Liver (tissue), 9 donors: ENCODE results near the gene PLPP4. TPM values are rescaled to one million over a fixed set of nuclear protein-coding genes. Genes with fewer than 3 reads are reported as not detected.

Source experiments
- DNase-seq: peaks from one replicate; pipeline ENCODE4 v3.0.0-alpha.2; 2017; ENCODE audit warnings: low spot score
- H3K27ac ChIP-seq, 2 donors: one replicate each; pipeline ENCODE4 v1.7.0; 2013; ENCODE audit warnings: inconsistent platforms in 2 of 2, low read length in 2 of 2, control low read depth in 1 of 2, low read depth in 1 of 2, mild to moderate bottlenecking in 1 of 2
- H3K27me3 ChIP-seq, 4 donors: one replicate each; pipeline versions ENCODE4 v1.6.1 to v1.7.0; 2013; ENCODE audit warnings: low read length in 3 of 4, inconsistent platforms in 1 of 4, mild to moderate bottlenecking in 1 of 4, moderate library complexity in 1 of 4; ENCODE audit not compliant: control insufficient read depth in 4 of 4, insufficient read depth in 4 of 4
- H3K36me3 ChIP-seq, 4 donors: one replicate each; pipeline versions ENCODE4 v1.6.1 to v1.7.0; 2013; ENCODE audit warnings: low read length in 3 of 4, mild to moderate bottlenecking in 3 of 4, low read depth in 1 of 4, moderate library complexity in 1 of 4; ENCODE audit not compliant: control insufficient read depth in 4 of 4, insufficient read depth in 3 of 4
- H3K4me1 ChIP-seq, 4 donors: one replicate each; pipeline versions ENCODE4 v1.6.1 to v1.7.0; 2013; ENCODE audit warnings: low read length in 3 of 4, mild to moderate bottlenecking in 3 of 4, moderate library complexity in 1 of 4; ENCODE audit not compliant: control insufficient read depth in 4 of 4, insufficient read depth in 4 of 4
- H3K4me3 ChIP-seq, 3 donors: one replicate each; pipeline versions ENCODE4 v1.6.1 to v1.7.0; 2013; ENCODE audit warnings: low read length in 3 of 3, control low read depth in 1 of 3, low read depth in 1 of 3, mild to moderate bottlenecking in 1 of 3
- H3K9ac ChIP-seq, 2 donors: one replicate each; pipeline ENCODE4 v1.7.0; 2013; ENCODE audit warnings: low read length in 2 of 2, mild to moderate bottlenecking in 2 of 2, moderate library complexity in 2 of 2, control low read depth in 1 of 2, low read depth in 1 of 2
- H3K9me3 ChIP-seq, 4 donors: one replicate each; pipeline versions ENCODE4 v1.6.1 to v1.7.0; 2013; ENCODE audit warnings: low read length in 3 of 4; ENCODE audit not compliant: control insufficient read depth in 4 of 4
- EGR1 ChIP-seq, 2 donors: IDR thresholded peaks; 2 replicates each; pipeline ENCODE4 v1.6.1; 2016 to 2018; ENCODE audit warnings: antibody characterized with exemption in 2 of 2, low read depth in 2 of 2
- FOXA1 ChIP-seq: IDR thresholded peaks from 2 replicates; pipeline ENCODE4 v1.6.1; 2016; ENCODE audit warnings: antibody characterized with exemption
- FOXA2 ChIP-seq: IDR thresholded peaks from 2 replicates; pipeline ENCODE4 v1.6.1; 2016; ENCODE audit warnings: antibody characterized with exemption
- GABPA ChIP-seq, 2 donors: IDR thresholded peaks in 1 of 2; conservative IDR thresholded peaks in 1 of 2; 2 replicates each; pipeline ENCODE4 v1.6.1; 2016; ENCODE audit warnings: antibody characterized with exemption in 2 of 2, mild to moderate bottlenecking in 1 of 2, moderate library complexity in 1 of 2
- HNF4A ChIP-seq, 2 donors: conservative IDR thresholded peaks; 2 replicates each; pipeline ENCODE4 v1.6.1; 2016; ENCODE audit warnings: antibody characterized with exemption in 2 of 2, mild to moderate bottlenecking in 2 of 2
- HNF4G ChIP-seq: IDR thresholded peaks from 2 replicates; pipeline ENCODE4 v1.6.1; 2016; ENCODE audit warnings: antibody characterized with exemption
- JUND ChIP-seq, 2 donors: IDR thresholded peaks; 2 replicates each; pipeline ENCODE4 v1.6.1; 2016; ENCODE audit warnings: antibody characterized with exemption in 2 of 2
- NR2F2 ChIP-seq: IDR thresholded peaks from 2 replicates; pipeline ENCODE4 v1.6.1; 2016; ENCODE audit warnings: antibody characterized with exemption
- RAD21 ChIP-seq, 2 donors: IDR thresholded peaks; 2 replicates each; pipeline ENCODE4 v1.6.1; 2016; ENCODE audit warnings: antibody characterized with exemption in 2 of 2, mild to moderate bottlenecking in 2 of 2
- RXRA ChIP-seq, 2 donors: IDR thresholded peaks; 2 replicates each; pipeline ENCODE4 v1.6.1; 2017 to 2018; ENCODE audit warnings: antibody characterized with exemption in 2 of 2, mild to moderate bottlenecking in 1 of 2
- SP1 ChIP-seq: IDR thresholded peaks from 2 replicates; pipeline ENCODE4 v1.6.1; 2018; ENCODE audit warnings: antibody characterized with exemption, mild to moderate bottlenecking
- TAF1 ChIP-seq: conservative IDR thresholded peaks from 2 replicates; pipeline ENCODE4 v1.6.1; 2016; ENCODE audit warnings: antibody characterized with exemption, mild to moderate bottlenecking
- YY1 ChIP-seq: IDR thresholded peaks from 2 replicates; pipeline ENCODE4 v1.6.1; 2016; ENCODE audit warnings: antibody characterized with exemption, mild to moderate bottlenecking
- WGBS: extraction: QIAGEN DNeasy Blood & Tissue Kit; methylation state at CpG from one replicate; pipeline ENCODE4 v1.1.7; 2013; 5-methylcytosine and 5-hydroxymethylcytosine counted together
- polyA plus RNA-seq, 2 donors: library from polyadenylated mRNA; stranded (reverse) in 1 of 2; unstranded in 1 of 2; fragments of 200-250 nt in 1 of 2; fragments of >200 nt in 1 of 2; fragmentation: Nextera tagmentation in 1 of 2; extraction: Ambion mirVana in 1 of 2; gene quantifications; one replicate each; pipeline versions ENCODE4 v1.2.1 to v1.2.3, GENCODE V29; 2013 to 2015
- total RNA-seq, 2 donors: library from RNA; depleted of rRNA; stranded (reverse); fragments of >200 nt; gene quantifications; one replicate each; pipeline ENCODE4 v1.2.3, GENCODE V29; 2014
- TF ChIP-seq, protein P1 (sequence below): fragments of 150-350 bp; IDR thresholded peaks from 2 replicates; pipeline ENCODE4 v1.5.1; 2017; ENCODE audit warnings: improper control_type of control experiment, low read depth, low read length; ENCODE audit not compliant: missing input control
- TF ChIP-seq, protein P2 (sequence below): IDR thresholded peaks from 2 replicates; pipeline ENCODE4 v1.6.1; 2016; ENCODE audit warnings: antibody characterized with exemption
- TF ChIP-seq, protein P3 (sequence below): IDR thresholded peaks from 2 replicates; pipeline ENCODE4 v1.6.1; 2016; ENCODE audit warnings: antibody characterized with exemption
- TF ChIP-seq, protein P4 (sequence below): IDR thresholded peaks from 2 replicates; pipeline ENCODE4 v1.6.1; 2016; ENCODE audit warnings: antibody characterized with exemption, mild to moderate bottlenecking
- TF ChIP-seq, protein P5 (sequence below): IDR thresholded peaks from 2 replicates; pipeline ENCODE4 v1.6.1; 2016; ENCODE audit warnings: antibody characterized with exemption
- donor health status: healthy.
- donor health status: healthy.
- donor health status: healthy.
- donor health status: healthy.
- donor health status: healthy.

PLPP4 gene
- total and polyA plus RNA-seq, 4 donors = 0.14 to 2.8 (median 0.93) TPM

DNA sequence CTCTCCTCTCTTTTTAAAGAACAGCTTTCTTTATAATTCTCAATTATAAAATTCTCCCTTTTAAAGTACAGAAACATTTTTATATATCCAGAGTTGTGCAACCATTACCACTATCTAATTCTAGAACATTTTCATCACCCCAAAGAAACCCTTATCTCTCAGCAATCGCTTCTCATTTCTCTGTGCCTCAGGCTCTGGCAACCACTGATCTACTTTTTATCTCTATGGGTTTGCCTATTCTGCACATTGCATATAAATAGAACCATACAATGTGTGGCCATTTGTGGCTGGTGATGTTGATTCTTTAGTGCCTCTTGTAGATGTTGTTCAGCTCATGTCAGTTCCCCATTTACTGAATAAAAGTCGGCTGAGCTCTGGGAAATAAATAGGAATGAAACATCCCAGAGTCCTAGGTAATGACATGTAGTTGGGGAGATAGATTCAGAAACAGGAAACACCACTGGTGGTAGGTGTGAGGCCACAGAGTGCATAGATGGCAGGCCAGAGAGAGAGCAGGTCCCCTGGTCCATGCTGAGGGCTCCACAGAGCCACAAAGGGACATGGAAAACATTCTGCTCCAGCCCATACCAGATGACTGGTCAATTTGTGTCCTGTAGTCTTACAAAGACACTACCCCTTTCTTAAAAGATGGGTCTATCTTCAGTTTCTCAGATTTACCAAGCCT lies 126.5 kb downstream of the PLPP4 start:
- no peaks in the 10 kb centered on the region for H3K9me3 ChIP-seq
- H3K36me3 ChIP-seq = no peaks in the 10 kb centered on the region
- no peak overlapping the region for H3K27ac ChIP-seq
- H3K4me3 ChIP-seq = no peak overlapping the region
- H3K27me3 ChIP-seq = peaks cover 0 to 3% (median 0%) of the 10 kb centered on the region in 4 donors
- TF ChIP-seq GABPA (IDR thresholded peaks at IDR 0.05 in 1 of 2, conservative IDR thresholded peaks at IDR 0.05 in 1 of 2) = no peak
- TF ChIP-seq EGR1 (IDR thresholded peaks at IDR 0.05; ENCODE audit: low read depth in 2 of 2) = no peak
- no peak for TF ChIP-seq HNF4A (conservative IDR thresholded peaks at IDR 0.05)
- TF ChIP-seq, protein P1, sequence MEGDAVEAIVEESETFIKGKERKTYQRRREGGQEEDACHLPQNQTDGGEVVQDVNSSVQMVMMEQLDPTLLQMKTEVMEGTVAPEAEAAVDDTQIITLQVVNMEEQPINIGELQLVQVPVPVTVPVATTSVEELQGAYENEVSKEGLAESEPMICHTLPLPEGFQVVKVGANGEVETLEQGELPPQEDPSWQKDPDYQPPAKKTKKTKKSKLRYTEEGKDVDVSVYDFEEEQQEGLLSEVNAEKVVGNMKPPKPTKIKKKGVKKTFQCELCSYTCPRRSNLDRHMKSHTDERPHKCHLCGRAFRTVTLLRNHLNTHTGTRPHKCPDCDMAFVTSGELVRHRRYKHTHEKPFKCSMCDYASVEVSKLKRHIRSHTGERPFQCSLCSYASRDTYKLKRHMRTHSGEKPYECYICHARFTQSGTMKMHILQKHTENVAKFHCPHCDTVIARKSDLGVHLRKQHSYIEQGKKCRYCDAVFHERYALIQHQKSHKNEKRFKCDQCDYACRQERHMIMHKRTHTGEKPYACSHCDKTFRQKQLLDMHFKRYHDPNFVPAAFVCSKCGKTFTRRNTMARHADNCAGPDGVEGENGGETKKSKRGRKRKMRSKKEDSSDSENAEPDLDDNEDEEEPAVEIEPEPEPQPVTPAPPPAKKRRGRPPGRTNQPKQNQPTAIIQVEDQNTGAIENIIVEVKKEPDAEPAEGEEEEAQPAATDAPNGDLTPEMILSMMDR = no peak
- TF ChIP-seq TAF1 = no peak
- no peak for TF ChIP-seq NR2F2
- H3K4me1 ChIP-seq = no peaks in the 10 kb centered on the region
- DNase-seq = peak; percentile 8
- H3K9ac ChIP-seq = no peak overlapping the region
- WGBS = 71% methylated on average over 2 of the region's 2 CpGs

DNA sequence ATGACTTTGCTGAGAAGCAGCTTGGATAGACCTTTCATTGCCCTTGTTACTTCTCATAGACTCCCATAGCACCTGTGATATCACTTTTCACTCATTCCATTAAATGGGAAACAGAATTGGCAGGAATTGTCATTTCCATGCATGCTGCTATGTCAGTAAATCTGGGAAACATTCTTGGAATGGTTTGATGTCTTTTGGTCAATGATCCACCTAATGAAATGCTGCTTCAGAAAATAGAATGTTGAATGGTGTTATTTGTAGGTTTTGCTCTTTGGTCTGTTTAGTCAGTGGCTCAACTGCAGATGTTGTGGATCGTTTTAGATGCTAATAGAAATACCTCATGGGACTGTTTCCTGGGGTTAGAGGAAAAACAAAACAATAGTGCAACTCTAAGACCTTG lies 127.8 kb downstream of the PLPP4 start:
- TF ChIP-seq RXRA (IDR thresholded peaks at IDR 0.05) = no peak
- TF ChIP-seq FOXA2 = no peak
- TF ChIP-seq EGR1 (IDR thresholded peaks at IDR 0.05; ENCODE audit: low read depth in 2 of 2) = no peak
- no peak for TF ChIP-seq GABPA (IDR thresholded peaks at IDR 0.05 in 1 of 2, conservative IDR thresholded peaks at IDR 0.05 in 1 of 2)
- no peak for TF ChIP-seq JUND (IDR thresholded peaks at IDR 0.05)
- no peak for TF ChIP-seq NR2F2
- TF ChIP-seq HNF4A (conservative IDR thresholded peaks at IDR 0.05) = no peak
- TF ChIP-seq TAF1 = no peak
- TF ChIP-seq, protein P2, sequence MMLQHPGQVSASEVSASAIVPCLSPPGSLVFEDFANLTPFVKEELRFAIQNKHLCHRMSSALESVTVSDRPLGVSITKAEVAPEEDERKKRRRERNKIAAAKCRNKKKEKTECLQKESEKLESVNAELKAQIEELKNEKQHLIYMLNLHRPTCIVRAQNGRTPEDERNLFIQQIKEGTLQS = no peak
- TF ChIP-seq, protein P3, sequence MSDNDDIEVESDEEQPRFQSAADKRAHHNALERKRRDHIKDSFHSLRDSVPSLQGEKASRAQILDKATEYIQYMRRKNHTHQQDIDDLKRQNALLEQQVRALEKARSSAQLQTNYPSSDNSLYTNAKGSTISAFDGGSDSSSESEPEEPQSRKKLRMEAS = no peak
- no peak for TF ChIP-seq RAD21 (IDR thresholded peaks at IDR 0.05)
- TF ChIP-seq FOXA1 = no peak
- no peak for TF ChIP-seq YY1
- TF ChIP-seq HNF4G = no peak
- TF ChIP-seq, protein P4, sequence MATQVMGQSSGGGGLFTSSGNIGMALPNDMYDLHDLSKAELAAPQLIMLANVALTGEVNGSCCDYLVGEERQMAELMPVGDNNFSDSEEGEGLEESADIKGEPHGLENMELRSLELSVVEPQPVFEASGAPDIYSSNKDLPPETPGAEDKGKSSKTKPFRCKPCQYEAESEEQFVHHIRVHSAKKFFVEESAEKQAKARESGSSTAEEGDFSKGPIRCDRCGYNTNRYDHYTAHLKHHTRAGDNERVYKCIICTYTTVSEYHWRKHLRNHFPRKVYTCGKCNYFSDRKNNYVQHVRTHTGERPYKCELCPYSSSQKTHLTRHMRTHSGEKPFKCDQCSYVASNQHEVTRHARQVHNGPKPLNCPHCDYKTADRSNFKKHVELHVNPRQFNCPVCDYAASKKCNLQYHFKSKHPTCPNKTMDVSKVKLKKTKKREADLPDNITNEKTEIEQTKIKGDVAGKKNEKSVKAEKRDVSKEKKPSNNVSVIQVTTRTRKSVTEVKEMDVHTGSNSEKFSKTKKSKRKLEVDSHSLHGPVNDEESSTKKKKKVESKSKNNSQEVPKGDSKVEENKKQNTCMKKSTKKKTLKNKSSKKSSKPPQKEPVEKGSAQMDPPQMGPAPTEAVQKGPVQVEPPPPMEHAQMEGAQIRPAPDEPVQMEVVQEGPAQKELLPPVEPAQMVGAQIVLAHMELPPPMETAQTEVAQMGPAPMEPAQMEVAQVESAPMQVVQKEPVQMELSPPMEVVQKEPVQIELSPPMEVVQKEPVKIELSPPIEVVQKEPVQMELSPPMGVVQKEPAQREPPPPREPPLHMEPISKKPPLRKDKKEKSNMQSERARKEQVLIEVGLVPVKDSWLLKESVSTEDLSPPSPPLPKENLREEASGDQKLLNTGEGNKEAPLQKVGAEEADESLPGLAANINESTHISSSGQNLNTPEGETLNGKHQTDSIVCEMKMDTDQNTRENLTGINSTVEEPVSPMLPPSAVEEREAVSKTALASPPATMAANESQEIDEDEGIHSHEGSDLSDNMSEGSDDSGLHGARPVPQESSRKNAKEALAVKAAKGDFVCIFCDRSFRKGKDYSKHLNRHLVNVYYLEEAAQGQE = no peak
- TF ChIP-seq SP1 = no peak
- TF ChIP-seq, protein P5, sequence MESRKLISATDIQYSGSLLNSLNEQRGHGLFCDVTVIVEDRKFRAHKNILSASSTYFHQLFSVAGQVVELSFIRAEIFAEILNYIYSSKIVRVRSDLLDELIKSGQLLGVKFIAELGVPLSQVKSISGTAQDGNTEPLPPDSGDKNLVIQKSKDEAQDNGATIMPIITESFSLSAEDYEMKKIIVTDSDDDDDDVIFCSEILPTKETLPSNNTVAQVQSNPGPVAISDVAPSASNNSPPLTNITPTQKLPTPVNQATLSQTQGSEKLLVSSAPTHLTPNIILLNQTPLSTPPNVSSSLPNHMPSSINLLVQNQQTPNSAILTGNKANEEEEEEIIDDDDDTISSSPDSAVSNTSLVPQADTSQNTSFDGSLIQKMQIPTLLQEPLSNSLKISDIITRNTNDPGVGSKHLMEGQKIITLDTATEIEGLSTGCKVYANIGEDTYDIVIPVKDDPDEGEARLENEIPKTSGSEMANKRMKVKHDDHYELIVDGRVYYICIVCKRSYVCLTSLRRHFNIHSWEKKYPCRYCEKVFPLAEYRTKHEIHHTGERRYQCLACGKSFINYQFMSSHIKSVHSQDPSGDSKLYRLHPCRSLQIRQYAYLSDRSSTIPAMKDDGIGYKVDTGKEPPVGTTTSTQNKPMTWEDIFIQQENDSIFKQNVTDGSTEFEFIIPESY = no peak
- TF ChIP-seq, protein P1 = no peak
- H3K4me1 ChIP-seq = no peaks in the 10 kb centered on the region
- H3K9me3 ChIP-seq = no peaks in the 10 kb centered on the region
- no peaks in the 10 kb centered on the region for H3K27me3 ChIP-seq
- H3K27ac ChIP-seq = no peak overlapping the region
- H3K36me3 ChIP-seq = no peaks in the 10 kb centered on the region
- no peak overlapping the region for H3K9ac ChIP-seq
- 37% methylated on average over 1 of the region's 1 CpG for WGBS
- no peak overlapping the region for H3K4me3 ChIP-seq
- DNase-seq = no peak
